ENCODE measurements around the gene TXNDC9.
"Not testable (repeated sequence)": the region's sequence is repeated elsewhere in the genome, so short reads cannot be mapped to it uniquely, and the experiment has no call there.

The TXNDC9 gene

DNA sequence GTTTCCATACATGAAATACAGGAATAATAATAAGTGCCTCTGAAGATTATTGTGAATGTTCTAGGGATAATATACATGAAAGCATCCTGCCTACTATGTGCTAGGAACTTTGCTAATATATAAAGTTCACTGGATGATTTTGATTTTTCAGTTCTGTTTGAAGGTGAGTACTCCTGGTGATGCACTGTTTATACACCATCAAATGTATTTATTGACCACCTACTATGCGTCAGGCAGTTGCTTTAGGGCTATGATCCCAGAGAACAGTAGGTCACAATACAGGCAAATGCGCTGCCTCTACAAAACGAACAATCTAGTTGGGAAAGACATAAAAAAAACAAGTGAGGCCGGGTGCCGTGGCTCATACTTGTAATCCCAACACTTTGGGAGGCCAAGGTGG lies 10.7 kb downstream of the TXNDC9 start:
- no peak overlapping the region for H3K4me3 ChIP-seq (ENCODE audit: control insufficient read depth, low read depth, low read length)
- TF ChIP-seq, protein P1, sequence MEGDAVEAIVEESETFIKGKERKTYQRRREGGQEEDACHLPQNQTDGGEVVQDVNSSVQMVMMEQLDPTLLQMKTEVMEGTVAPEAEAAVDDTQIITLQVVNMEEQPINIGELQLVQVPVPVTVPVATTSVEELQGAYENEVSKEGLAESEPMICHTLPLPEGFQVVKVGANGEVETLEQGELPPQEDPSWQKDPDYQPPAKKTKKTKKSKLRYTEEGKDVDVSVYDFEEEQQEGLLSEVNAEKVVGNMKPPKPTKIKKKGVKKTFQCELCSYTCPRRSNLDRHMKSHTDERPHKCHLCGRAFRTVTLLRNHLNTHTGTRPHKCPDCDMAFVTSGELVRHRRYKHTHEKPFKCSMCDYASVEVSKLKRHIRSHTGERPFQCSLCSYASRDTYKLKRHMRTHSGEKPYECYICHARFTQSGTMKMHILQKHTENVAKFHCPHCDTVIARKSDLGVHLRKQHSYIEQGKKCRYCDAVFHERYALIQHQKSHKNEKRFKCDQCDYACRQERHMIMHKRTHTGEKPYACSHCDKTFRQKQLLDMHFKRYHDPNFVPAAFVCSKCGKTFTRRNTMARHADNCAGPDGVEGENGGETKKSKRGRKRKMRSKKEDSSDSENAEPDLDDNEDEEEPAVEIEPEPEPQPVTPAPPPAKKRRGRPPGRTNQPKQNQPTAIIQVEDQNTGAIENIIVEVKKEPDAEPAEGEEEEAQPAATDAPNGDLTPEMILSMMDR (conservative IDR thresholded peaks at IDR 0.05; ENCODE audit: control insufficient read depth, insufficient read depth, low read depth, low read length) = no peak

DNA sequence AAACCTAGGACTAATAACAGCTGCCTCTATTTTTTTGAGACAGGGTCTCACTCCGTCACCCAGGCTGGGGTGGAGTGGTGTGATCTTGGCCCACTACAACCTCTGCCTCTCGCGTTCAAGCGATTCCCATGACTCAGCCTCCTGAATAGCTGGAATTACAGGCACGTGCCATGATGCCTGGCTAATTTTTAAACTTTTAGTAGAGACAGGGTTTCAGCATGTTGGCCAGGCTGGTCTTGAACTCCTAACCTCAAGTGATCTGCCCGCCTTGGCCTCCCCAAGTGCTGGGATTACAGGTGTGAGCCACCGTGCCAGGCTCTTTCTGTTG lies 18.3 kb downstream of the TXNDC9 start:
- DNase-seq (ENCODE audit: low read depth); H3K4me3 ChIP-seq (ENCODE audit: control insufficient read depth, low read depth, low read length): not testable (repeated sequence)

More for the DNA sequence above, 10.7 kb downstream of the TXNDC9 start:
- DNase-seq (ENCODE audit: low read depth) = no peak

DNA sequence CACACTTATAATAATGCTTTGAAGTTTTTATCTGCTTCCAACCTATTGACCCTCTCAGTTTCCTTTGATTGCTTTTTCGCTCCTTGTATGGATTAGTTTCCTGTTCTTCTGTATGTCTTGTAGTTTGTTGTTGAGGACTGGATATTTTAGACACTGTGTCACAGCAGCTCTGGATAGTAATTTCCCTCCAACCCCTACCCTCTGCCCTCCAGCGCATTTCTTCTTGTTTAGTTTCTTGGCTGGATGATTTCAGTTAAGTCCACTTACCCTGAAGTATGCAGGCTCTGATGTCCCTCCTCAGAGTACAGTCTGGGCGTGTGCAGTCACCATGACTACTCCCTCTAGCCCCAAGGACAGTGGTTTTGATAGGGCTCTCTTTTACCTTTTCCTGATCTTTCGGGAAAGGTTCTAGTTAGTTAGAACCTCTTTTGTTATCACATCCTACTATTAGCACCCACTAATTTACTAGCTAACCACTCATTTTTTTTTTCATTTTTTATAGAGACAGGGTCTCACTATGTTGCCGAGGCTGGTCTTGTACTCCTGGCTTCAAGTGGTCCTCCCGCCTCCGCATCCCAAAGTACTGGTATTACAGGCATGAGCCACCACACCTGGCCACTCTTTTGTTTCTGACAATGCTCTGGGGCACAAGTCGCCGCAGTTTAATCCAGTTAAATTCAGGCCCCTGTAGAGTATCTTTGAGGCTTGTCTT lies 18.8 kb downstream of the TXNDC9 start:
- no peak overlapping the region for H3K4me3 ChIP-seq (ENCODE audit: control insufficient read depth, low read depth, low read length)
- DNase-seq (ENCODE audit: low read depth) = no peak
- TF ChIP-seq, protein P1 (conservative IDR thresholded peaks at IDR 0.05; ENCODE audit: control insufficient read depth, insufficient read depth, low read depth, low read length) = no peak

DNA sequence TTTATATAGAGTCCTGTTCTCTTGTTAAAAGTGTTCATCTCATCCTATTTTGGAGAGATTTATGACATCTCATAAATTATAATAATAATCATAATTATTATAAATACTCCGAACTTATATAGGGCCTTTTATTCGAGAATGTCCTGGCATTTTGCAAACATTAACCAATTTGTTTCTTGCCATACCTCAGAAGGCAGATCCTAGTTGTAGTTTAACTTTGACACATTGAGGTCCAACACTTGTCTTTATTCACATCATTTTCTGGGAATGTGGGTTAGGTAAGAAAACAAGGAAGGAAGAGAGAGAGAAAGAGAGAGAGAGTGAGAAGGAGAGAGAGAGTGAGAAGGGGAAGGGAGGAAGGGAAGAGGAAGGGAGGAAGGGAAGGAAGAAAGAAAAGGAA lies 35.0 kb downstream of the TXNDC9 start, which contains the start of gene LYG1:
LYG1 (minus strand) TSS at position 101 of the 400 bp plus-strand sequence. CDS start 5,527 bp downstream, outside the sequence.
- H3K4me3 ChIP-seq (ENCODE audit: control insufficient read depth, low read depth, low read length); DNase-seq (ENCODE audit: low read depth): not testable (repeated sequence)

DNA sequence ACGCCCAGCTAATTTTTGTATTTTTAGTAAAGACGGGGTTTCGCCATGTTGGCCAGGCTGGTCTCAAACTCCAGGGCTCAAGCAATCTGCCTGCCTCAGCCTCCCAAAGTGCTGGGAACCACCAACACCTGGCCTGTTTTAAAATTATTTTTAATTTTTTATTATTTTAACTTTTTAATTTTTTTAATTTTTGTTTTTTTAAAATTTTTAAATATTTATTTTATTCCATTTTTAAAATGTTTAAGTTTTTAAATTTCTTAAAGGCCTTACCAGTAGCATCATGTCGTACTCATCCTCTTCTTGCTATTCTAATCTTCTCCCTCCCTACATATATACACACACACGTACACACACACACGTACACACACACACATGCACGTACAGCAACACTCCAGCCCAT lies 36.6 kb downstream of the TXNDC9 start:
- TF ChIP-seq, protein P1 (conservative IDR thresholded peaks at IDR 0.05; ENCODE audit: control insufficient read depth, insufficient read depth, low read depth, low read length) = no peak
- no peak overlapping the region for H3K4me3 ChIP-seq (ENCODE audit: control insufficient read depth, low read depth, low read length)
- no peak for DNase-seq (ENCODE audit: low read depth)

DNA sequence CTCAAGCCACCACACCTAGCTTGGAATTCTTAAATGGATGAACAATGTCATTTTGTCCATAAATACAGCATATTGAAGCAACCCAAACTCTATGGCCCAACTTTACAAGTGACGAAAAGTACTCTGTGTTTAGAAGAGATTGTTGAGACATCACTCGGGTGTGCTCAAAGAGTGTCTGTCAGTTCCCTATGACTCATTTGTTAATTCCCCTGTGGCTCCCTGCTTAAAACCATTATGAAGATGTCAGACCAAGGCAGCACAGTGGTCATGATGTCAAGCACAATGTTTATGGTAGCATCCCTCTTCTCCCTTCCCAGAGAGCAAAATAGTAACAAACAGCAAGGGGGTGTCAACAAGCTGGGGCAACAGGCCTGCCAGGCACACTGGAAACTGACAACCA lies 38.1 kb downstream of the TXNDC9 start:
- TF ChIP-seq, protein P1 (conservative IDR thresholded peaks at IDR 0.05; ENCODE audit: control insufficient read depth, insufficient read depth, low read depth, low read length) = no peak
- DNase-seq (ENCODE audit: low read depth) = peak; percentile 81
- no peak overlapping the region for H3K4me3 ChIP-seq (ENCODE audit: control insufficient read depth, low read depth, low read length)

DNA sequence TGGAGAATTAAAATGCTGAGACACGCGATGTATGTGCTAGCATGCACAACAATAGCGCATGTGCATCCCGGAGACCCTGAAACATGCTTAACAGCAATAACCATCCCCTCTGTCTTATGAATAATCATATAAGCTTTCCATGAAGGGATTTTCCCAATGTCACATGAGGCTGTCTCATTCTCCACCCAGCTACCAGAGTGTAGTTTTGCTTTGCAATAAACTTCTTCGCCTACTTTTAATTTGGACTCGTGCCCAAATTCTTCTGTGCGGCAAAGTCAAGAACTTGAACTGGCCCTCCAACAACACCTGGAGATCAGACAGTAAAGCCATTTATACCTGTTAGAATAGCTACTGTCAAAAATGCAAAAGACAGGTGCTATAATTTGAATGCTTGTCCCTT lies 50.6 kb downstream of the TXNDC9 start:
- TF ChIP-seq, protein P1 (conservative IDR thresholded peaks at IDR 0.05; ENCODE audit: control insufficient read depth, insufficient read depth, low read depth, low read length) = no peak
- DNase-seq (ENCODE audit: low read depth) = no peak
- no peak overlapping the region for H3K4me3 ChIP-seq (ENCODE audit: control insufficient read depth, low read depth, low read length)

Measured in fibroblast of mammary gland (primary cell).